Muscle of leg (tissue), 11 donors: ENCODE data around the gene PARVG. TPM values are rescaled to one million over a fixed set of nuclear protein-coding genes. Genes with fewer than 3 reads are reported as not detected.

Experiments used
- DNase-seq: peaks from one replicate; pipeline ENCODE4 v3.0.0; 2013
- H3K27ac ChIP-seq: one replicate; pipeline ENCODE4 v1.5.1; 2013; ENCODE audit warnings: mild to moderate bottlenecking, low read length, control low read depth
- H3K27me3 ChIP-seq: one replicate; pipeline ENCODE4 v1.6.1; 2013; ENCODE audit warnings: low read length; ENCODE audit not compliant: control insufficient read depth, insufficient read depth
- H3K36me3 ChIP-seq: one replicate; pipeline ENCODE4 v1.6.1; 2013; ENCODE audit warnings: low read length; ENCODE audit not compliant: control insufficient read depth, insufficient read depth
- H3K4me1 ChIP-seq: one replicate; pipeline ENCODE4 v1.6.1; 2013; ENCODE audit warnings: low read length; ENCODE audit not compliant: control insufficient read depth, insufficient read depth
- H3K4me3 ChIP-seq: one replicate; pipeline ENCODE4 v1.5.1; 2013; ENCODE audit warnings: low read length, control low read depth
- H3K9me3 ChIP-seq: replicated peaks from 2 replicates; pipeline ENCODE4 v1.6.1; 2013; ENCODE audit warnings: low read depth, low read length; ENCODE audit not compliant: control insufficient read depth
- WGBS: methylation state at CpG from one replicate; pipeline ENCODE4 v1.1.5; 2013; ENCODE audit warnings: missing lambda C conversion rate; ENCODE audit not compliant: insufficient coverage; 5-methylcytosine and 5-hydroxymethylcytosine counted together
- polyA plus RNA-seq, 8 donors: library from polyadenylated mRNA; unstranded; fragments of 120-200 nt; gene quantifications; one replicate each; pipeline versions ENCODE4 v1.2.1 to v1.2.3, GENCODE V29; 2013; ENCODE audit warnings: inconsistent platforms in 1 of 8, low replicate concordance in 1 of 8; ENCODE audit not compliant: insufficient read length in 8 of 8, insufficient read depth in 1 of 8
- total RNA-seq: library from RNA; stranded (reverse); fragments of 120-200 nt; gene quantifications from one replicate; pipeline ENCODE4 v1.2.4, GENCODE V29; 2013

Gene PARVG
- total and polyA plus RNA-seq, 9 donors = 2.8 to 4.3 (median 3.1) TPM

- no peak for DNase-seq
- Histone ChIP-seq H3K9me3 (peaks cover 11% of the 10 kb centered on the region), H3K27me3 (peaks cover 3% of the 10 kb centered on the region), H3K4me1 (no peaks in the 10 kb centered on the region), H3K4me3 (no peak overlapping the region), H3K36me3 (no peaks in the 10 kb centered on the region), H3K27ac (no peak overlapping the region)
- WGBS = 86% methylated on average over 4 of the region's 8 CpGs
Observed at GRCh38 chr22:44246615-44247326, 66.0 kb downstream of the PARVG start.

DNA sequence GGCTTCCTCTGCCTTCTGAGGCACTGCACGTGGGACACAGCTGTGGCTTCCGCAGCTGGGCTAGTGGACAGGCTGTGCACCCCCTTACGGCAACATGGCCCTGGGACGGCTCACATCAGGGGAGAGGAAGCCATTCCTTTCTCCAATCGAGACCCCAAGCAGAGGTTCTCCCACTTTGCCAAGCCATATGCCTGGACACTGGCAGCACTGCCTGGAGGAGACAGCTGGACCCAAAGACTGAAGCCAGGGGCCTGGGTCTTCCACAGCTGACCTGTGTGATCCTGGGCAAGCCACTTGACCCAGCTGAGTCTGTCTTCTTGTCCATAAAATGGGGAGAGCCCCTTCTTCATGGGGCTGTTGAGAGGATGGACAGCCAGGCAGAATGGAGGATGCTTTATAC, 66.6 kb downstream of the PARVG start:
- Histone ChIP-seq H3K4me1 (no peaks in the 10 kb centered on the region), H3K36me3 (no peaks in the 10 kb centered on the region), H3K27me3 (peaks cover 3% of the 10 kb centered on the region), H3K27ac (no peak overlapping the region), H3K4me3 (no peak overlapping the region), H3K9me3 (peaks cover 11% of the 10 kb centered on the region)
- 72% methylated on average over 5 of the region's 5 CpGs for WGBS
- no peak for DNase-seq

DNA sequence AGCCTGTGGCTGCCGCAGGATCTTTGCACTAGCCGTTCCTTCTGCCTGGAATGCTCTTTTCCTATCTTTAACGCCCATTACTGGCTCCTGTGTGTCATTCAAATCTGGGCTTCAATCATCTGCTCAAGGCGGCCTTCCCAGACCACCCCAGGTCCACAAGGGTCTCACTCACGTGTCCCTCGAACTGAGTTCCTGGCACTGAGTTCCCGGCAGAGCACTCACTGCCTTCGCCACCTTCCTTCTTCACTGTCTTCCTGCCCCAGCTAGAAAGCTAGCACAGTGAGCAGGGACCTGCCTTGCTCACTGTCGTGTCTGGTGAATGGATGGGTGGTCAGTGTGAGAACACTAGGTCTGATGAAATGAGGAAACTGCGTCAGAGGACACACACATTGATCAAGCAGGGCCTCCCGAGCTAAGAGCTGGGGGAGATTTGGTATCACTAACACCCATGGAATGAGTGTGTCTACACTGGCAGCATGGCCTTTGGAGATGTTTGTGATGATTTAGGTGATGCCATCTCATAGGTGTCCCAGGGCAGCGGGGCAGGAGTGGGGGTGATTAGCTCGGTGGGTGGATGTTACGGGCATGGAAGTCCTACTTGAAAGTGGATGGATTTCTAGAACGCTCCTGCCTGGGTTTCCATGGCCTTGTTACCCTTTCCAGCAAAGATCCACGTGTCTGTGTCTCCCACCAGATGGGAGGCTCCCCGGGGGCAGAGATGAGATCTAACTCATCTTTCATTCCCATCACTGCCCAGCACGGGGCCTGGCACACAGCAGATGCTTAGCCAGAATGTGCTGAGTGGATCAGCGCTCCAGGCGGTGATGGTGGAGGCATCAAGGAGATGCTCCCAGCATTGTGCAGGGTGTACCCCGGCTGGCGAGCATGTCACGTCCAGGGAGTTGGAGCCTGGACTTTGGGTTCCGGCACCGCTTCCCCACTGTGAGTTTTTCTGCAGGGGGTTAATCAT, 67.5 kb downstream of the PARVG start:
- no peak for DNase-seq
- H3K4me3 ChIP-seq = no peak overlapping the region
- peaks cover 11% of the 10 kb centered on the region for H3K9me3 ChIP-seq
- peaks cover 3% of the 10 kb centered on the region for H3K27me3 ChIP-seq
- WGBS = 89% methylated on average over 19 of the region's 25 CpGs
- no peak overlapping the region for H3K27ac ChIP-seq
- no peaks in the 10 kb centered on the region for H3K4me1 ChIP-seq
- no peaks in the 10 kb centered on the region for H3K36me3 ChIP-seq

DNA sequence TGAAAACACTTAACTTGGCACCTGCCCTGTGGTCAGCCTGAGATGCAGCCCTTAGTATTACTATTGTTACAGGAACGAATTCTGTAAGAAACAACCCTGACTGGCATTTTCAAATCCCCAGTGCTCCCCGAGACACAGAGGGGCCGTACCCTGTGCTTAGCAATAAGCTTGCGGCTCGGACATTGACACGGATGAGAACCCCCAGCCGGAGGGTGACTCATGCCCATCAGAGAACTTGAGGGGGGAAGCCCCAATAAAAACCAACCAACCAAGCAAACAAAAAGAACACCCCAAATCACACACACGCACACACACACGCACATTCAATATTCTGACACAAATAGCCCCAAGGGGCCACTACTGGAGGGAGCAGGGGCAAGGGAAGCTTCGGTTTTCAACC, 68.2 kb downstream of the PARVG start:
- DNase-seq = no peak
- Histone ChIP-seq H3K27me3 (peaks cover 3% of the 10 kb centered on the region), H3K4me3 (no peak overlapping the region), H3K4me1 (no peaks in the 10 kb centered on the region), H3K27ac (no peak overlapping the region), H3K36me3 (no peaks in the 10 kb centered on the region), H3K9me3 (peaks cover 11% of the 10 kb centered on the region)
- WGBS = 92% methylated on average over 4 of the region's 10 CpGs

DNA sequence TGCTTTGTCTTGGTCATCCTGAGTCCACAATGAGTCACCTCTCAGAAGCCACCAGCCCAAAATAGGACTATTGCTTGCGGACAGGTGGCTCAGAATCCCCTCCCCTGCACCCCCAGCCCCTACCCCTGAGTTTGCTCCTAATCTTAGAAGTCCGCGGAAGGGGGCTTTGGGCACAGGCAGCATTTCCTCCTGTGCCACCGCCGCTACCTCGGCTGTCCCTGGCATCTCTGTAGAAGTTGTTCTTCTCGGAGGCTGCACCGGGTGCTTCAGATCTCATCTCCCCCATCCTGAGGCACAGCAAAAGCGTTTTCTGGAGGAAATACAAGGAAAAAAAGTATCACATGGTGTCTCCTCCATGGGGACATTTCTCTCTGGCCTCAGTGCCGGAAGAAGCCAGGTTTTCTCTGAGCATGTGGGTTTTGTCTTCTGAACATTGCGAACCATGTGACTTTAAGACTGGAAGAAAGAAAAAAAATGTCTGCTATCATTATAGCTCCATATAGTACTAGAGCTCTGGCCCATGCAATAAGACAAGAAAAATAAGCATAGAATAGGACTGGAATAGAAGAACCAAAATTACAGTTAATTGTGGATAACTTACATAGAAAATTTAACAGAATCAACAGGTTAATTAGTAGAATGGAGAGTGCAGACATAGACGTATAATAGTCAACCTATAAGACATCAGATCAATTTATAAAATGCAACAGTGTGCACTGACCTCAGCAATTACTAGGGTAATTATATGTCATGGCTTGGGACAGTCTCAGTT, 68.8 kb downstream of the PARVG start:
- WGBS = 90% methylated on average over 2 of the region's 12 CpGs
- no peaks in the 10 kb centered on the region for H3K36me3 ChIP-seq
- H3K27ac ChIP-seq = no peak overlapping the region
- H3K9me3 ChIP-seq = peaks cover 11% of the 10 kb centered on the region
- no peaks in the 10 kb centered on the region for H3K27me3 ChIP-seq
- no peak overlapping the region for H3K4me3 ChIP-seq
- H3K4me1 ChIP-seq = no peaks in the 10 kb centered on the region
- DNase-seq = no peak

GRCh38 chr22:44254811-44255210, 74.1 kb downstream of the PARVG start:
- H3K9me3 ChIP-seq = peaks cover 7% of the 10 kb centered on the region
- H3K4me1 ChIP-seq = no peaks in the 10 kb centered on the region
- peaks cover 2% of the 10 kb centered on the region for H3K27me3 ChIP-seq
- WGBS = no CpG with 5 or more reads among the region's 2 CpGs
- no peak for DNase-seq
- H3K36me3 ChIP-seq = no peaks in the 10 kb centered on the region
- no peak overlapping the region for H3K4me3 ChIP-seq
- no peak overlapping the region for H3K27ac ChIP-seq

DNA sequence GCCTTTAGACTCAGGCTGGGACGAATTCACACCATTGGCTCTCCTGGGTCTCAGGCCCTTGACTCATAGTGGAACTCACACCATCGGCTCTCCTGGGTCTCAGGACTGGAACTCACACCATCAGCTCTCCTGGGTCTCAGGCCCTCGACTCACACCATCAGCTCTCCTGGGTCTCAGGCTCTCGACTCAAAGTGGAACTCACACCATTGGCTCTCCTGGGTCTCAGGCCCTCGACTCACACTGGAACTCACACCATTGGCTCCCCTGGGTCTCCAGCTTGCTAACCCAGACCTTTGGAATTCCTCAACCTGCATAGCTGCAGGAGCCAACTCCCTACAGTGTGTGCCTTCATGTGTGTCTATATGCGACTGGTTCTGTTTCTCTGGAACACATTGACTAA, 75.4 kb downstream of the PARVG start:
- DNase-seq = no peak
- Histone ChIP-seq H3K36me3 (no peaks in the 10 kb centered on the region), H3K4me3 (no peak overlapping the region), H3K27ac (no peak overlapping the region), H3K27me3 (peaks cover 2% of the 10 kb centered on the region), H3K4me1 (no peaks in the 10 kb centered on the region), H3K9me3 (no peaks in the 10 kb centered on the region)
- WGBS = 72% methylated on average over 6 of the region's 6 CpGs

DNA sequence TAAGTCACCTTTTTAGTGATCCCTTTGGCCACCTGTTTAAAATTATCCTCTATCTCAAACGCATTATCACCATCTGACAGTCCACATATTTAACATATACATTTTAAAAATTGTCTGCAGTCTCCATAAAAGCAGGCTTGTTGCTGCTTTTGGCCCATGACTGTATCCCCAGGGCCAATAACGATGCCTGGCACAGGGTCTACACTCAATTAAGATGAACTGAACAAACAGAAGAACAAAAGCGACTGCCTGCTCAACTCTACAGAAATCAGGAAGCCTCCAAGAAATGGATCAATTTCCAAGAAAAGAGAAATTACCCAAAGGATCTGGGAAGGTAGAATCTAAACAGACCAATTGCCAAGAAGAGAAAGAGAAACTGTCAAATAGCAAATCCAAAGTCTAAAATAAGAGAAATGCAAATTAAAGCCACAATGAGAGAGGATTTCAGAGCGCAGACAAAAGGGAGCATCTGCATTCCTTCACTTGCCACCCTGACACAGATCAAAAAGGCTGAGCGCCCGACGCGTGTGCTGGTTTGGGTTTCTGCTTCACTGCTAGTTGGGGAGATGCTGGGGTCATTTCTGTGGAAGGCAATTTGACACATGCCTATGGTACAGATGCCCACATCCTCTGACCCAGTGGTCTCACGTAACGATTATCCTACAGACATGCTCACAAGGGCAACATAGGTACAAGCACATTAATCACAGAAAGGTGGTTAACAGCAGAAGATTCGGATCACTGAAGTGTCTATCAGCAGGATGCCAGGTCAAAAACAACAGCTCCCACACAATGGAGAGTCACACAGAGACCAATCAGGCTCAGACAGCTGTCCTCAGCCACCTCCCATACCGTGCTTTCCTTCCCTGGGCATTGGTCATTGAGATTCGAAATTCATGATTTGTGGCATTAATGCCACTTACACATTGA, 76.1 kb downstream of the PARVG start:
- DNase-seq = no peak
- H3K27me3 ChIP-seq = peaks cover 2% of the 10 kb centered on the region
- WGBS = 35% methylated on average over 7 of the region's 13 CpGs

More for the DNA sequence above, 76.1 kb downstream of the PARVG start:
- H3K27ac ChIP-seq = no peak overlapping the region
- H3K36me3 ChIP-seq = no peaks in the 10 kb centered on the region
- H3K9me3 ChIP-seq = no peaks in the 10 kb centered on the region
- H3K4me1 ChIP-seq = no peaks in the 10 kb centered on the region
- no peak overlapping the region for H3K4me3 ChIP-seq
